HG03066 (cell line): ENCODE results near the gene AQP1.

Experiments
- ATAC-seq: cut with Tn5 transposase; IDR thresholded peaks from one replicate; pipeline ENCODE4 v1.9.1; 2021; ENCODE audit warnings: low read depth; ENCODE audit not compliant: unreplicated experiment

The AQP1 gene

GRCh38 chr7:30971440-30971839, 59.8 kb downstream of the AQP1 start:
- ATAC-seq: no peak

- no peak for ATAC-seq
Observed at GRCh38 chr7:30971840-30972563, 60.3 kb downstream of the AQP1 start.

- ATAC-seq: no peak
Observed at GRCh38 chr7:30973292-30973691, 61.6 kb downstream of the AQP1 start.

GRCh38 chr7:30973791-30974604, 62.3 kb downstream of the AQP1 start:
- ATAC-seq: no peak

GRCh38 chr7:30974605-30975255, 63.1 kb downstream of the AQP1 start:
- peak; percentile 89 for ATAC-seq
